ENCODE results near the gene CLEC16A.

The CLEC16A gene

GRCh38 chr16:11144122-11144521, 199.8 kb downstream of the CLEC16A start:
- in situ Hi-C loops (cut with MboI; ENCODE audit: low sequenced_read_pairs) = no loop called here

GRCh38 chr16:11145173-11145818, 200.9 kb downstream of the CLEC16A start:
- in situ Hi-C loops (cut with MboI; ENCODE audit: low sequenced_read_pairs) = no loop called here

GRCh38 chr16:11145819-11146211, 201.5 kb downstream of the CLEC16A start:
- in situ Hi-C loops (cut with MboI; ENCODE audit: low sequenced_read_pairs) = no loop called here

- in situ Hi-C loops (cut with MboI; ENCODE audit: low sequenced_read_pairs) = no loop called here
Measured at GRCh38 chr16:11147033-11147753, 202.8 kb downstream of the CLEC16A start.

- in situ Hi-C loops (cut with MboI; ENCODE audit: low sequenced_read_pairs) = no loop called here
Measured at GRCh38 chr16:11147754-11148444, 203.5 kb downstream of the CLEC16A start.

GRCh38 chr16:11149011-11149616, 204.8 kb downstream of the CLEC16A start:
- in situ Hi-C loops (cut with MboI; ENCODE audit: low sequenced_read_pairs) = no loop called here

- in situ Hi-C loops (cut with MboI; ENCODE audit: low sequenced_read_pairs) = no loop called here
Measured at GRCh38 chr16:11150190-11150589, 205.8 kb downstream of the CLEC16A start.

GRCh38 chr16:11151156-11151884, 207.0 kb downstream of the CLEC16A start:
- in situ Hi-C loops (cut with MboI; ENCODE audit: low sequenced_read_pairs) = no loop called here

- in situ Hi-C loops (cut with MboI; ENCODE audit: low sequenced_read_pairs) = no loop called here
Measured at GRCh38 chr16:11151885-11152629, 207.7 kb downstream of the CLEC16A start.

- in situ Hi-C loops (cut with MboI; ENCODE audit: low sequenced_read_pairs) = no loop called here
Measured at GRCh38 chr16:11152677-11153331, 208.4 kb downstream of the CLEC16A start.

- in situ Hi-C loops (cut with MboI; ENCODE audit: low sequenced_read_pairs) = no loop called here
Measured at GRCh38 chr16:11155284-11155806, 211.0 kb downstream of the CLEC16A start.

- in situ Hi-C loops (cut with MboI; ENCODE audit: low sequenced_read_pairs) = no loop called here
Measured at GRCh38 chr16:11156401-11156800, 212.0 kb downstream of the CLEC16A start.

- in situ Hi-C loops (cut with MboI; ENCODE audit: low sequenced_read_pairs) = no loop called here
Measured at GRCh38 chr16:11157143-11157542, 212.8 kb downstream of the CLEC16A start.

- in situ Hi-C loops (cut with MboI; ENCODE audit: low sequenced_read_pairs) = no loop called here
Measured at GRCh38 chr16:11158018-11158417, 213.7 kb downstream of the CLEC16A start.

GRCh38 chr16:11159282-11159681, 214.9 kb downstream of the CLEC16A start:
- in situ Hi-C loops (cut with MboI; ENCODE audit: low sequenced_read_pairs) = no loop called here

GRCh38 chr16:11160676-11161115, 216.3 kb downstream of the CLEC16A start:
- in situ Hi-C loops (cut with MboI; ENCODE audit: low sequenced_read_pairs) = no loop called here

- in situ Hi-C loops (cut with MboI; ENCODE audit: low sequenced_read_pairs) = no loop called here
Measured at GRCh38 chr16:11161439-11161838, 217.1 kb downstream of the CLEC16A start.

GRCh38 chr16:11161974-11162373, 217.6 kb downstream of the CLEC16A start:
- in situ Hi-C loops (cut with MboI; ENCODE audit: low sequenced_read_pairs) = no loop called here

GRCh38 chr16:11162586-11163268, 218.4 kb downstream of the CLEC16A start:
- in situ Hi-C loops (cut with MboI; ENCODE audit: low sequenced_read_pairs) = no loop called here

Data from HL-60/S4 treated with retinoic acid at 250 ng/mL for 4 days and 3 days (cell line).